ENCODE data around the gene SLC25A24.
"Not testable (repeated sequence)": the region's sequence is repeated elsewhere in the genome, so short reads cannot be mapped to it uniquely, and the experiment has no call there.

Gene SLC25A24

GRCh38 chr1:108194051-108194450 is 6.1 kb downstream of the SLC25A24 start:
- no peak for DNase-seq

GRCh38 chr1:108193333-108193732 is 6.8 kb downstream of the SLC25A24 start:
- DNase-seq, result no peak

GRCh38 chr1:108192581-108192980 is 7.6 kb downstream of the SLC25A24 start:
- no peak for DNase-seq

GRCh38 chr1:108190686-108191416 is 9.3 kb downstream of the SLC25A24 start:
- no peak for DNase-seq

- DNase-seq, result no peak
Observed at GRCh38 chr1:108190001-108190634, 10.0 kb downstream of the SLC25A24 start.

- no peak for DNase-seq
Observed at GRCh38 chr1:108188801-108189200, 11.3 kb downstream of the SLC25A24 start.

- DNase-seq, result no peak
Observed at GRCh38 chr1:108182959-108183700, 17.0 kb downstream of the SLC25A24 start.

- DNase-seq, result no peak
Observed at GRCh38 chr1:108179018-108179417, 21.1 kb downstream of the SLC25A24 start.

GRCh38 chr1:108162409-108162808 is 37.7 kb downstream of the SLC25A24 start:
- DNase-seq, result not testable (repeated sequence)

- not testable (repeated sequence) for DNase-seq
Observed at GRCh38 chr1:108159951-108160350, 40.2 kb downstream of the SLC25A24 start.

GRCh38 chr1:108158893-108159453 is 41.2 kb downstream of the SLC25A24 start:
- no peak for DNase-seq

GRCh38 chr1:108154314-108154713 is 45.8 kb downstream of the SLC25A24 start:
- no peak for DNase-seq

- DNase-seq, result no peak
Observed at GRCh38 chr1:108152782-108153222, 47.3 kb downstream of the SLC25A24 start.

- no peak for DNase-seq
Observed at GRCh38 chr1:108151548-108151947, 48.6 kb downstream of the SLC25A24 start.

- DNase-seq, result no peak
Observed at GRCh38 chr1:108149796-108150467, 50.2 kb downstream of the SLC25A24 start.

- DNase-seq, result not testable (repeated sequence)
Observed at GRCh38 chr1:108144569-108144968, 55.6 kb downstream of the SLC25A24 start.

GRCh38 chr1:108142773-108143394 is 57.3 kb downstream of the SLC25A24 start:
- DNase-seq, result no peak

GRCh38 chr1:108142258-108142657 is 57.9 kb downstream of the SLC25A24 start:
- no peak for DNase-seq

GRCh38 chr1:108141621-108142020 is 58.5 kb downstream of the SLC25A24 start:
- DNase-seq, result no peak

GRCh38 chr1:108140936-108141335 is 59.2 kb downstream of the SLC25A24 start:
- DNase-seq, result no peak

- DNase-seq, result no peak
Observed at GRCh38 chr1:108140177-108140576, 60.0 kb downstream of the SLC25A24 start.

- DNase-seq, result not testable (repeated sequence)
Observed at GRCh38 chr1:108139555-108139954, 60.6 kb downstream of the SLC25A24 start.
